SK-N-SH (cell line): ENCODE measurements around the gene MAGEA9B.

Experiments used
- CTCF ChIP-seq: fragments of 200-600 bp; sonication (generic); IDR thresholded peaks from 2 replicates; pipeline ENCODE4 v1.6.1; 2017; ENCODE audit warnings: antibody characterized with exemption, mild to moderate bottlenecking, moderate library complexity
- EZH2phosphoT487 ChIP-seq: fragments of 200-600 bp; sonication (generic); IDR thresholded peaks from 2 replicates; pipeline ENCODE4 v1.6.1; 2017; ENCODE audit warnings: low read depth, mixed run types, mild to moderate bottlenecking, antibody characterized with exemption, moderate library complexity, borderline replicate concordance
- FOXJ3 ChIP-seq: sonication (generic); formaldehyde crosslinking; IDR thresholded peaks from 2 replicates; pipeline ENCODE4 v1.5.1; 2020; ENCODE audit warnings: mild to moderate bottlenecking, missing genetic modification reagents
- FOXM1 ChIP-seq: IDR thresholded peaks from 2 replicates; pipeline ENCODE4 v1.4.0; 2012; ENCODE audit warnings: low read depth, mild to moderate bottlenecking
- MAX ChIP-seq: IDR thresholded peaks from 2 replicates; pipeline ENCODE4 v1.4.0; 2012; ENCODE audit warnings: low read depth
- MXI1 ChIP-seq: IDR thresholded peaks from 2 replicates; pipeline ENCODE4 v1.6.1; 2012; ENCODE audit warnings: mild to moderate bottlenecking, low read depth, low read length, improper control_type of control experiment
- POLR2AphosphoS5 ChIP-seq: IDR thresholded peaks from 2 replicates; pipeline ENCODE4 v1.6.1; 2012; ENCODE audit warnings: low read depth, low read length
- RCOR1 ChIP-seq: fragments of 150-350 bp; IDR thresholded peaks from 2 replicates; pipeline ENCODE4 v1.6.1; 2017; ENCODE audit warnings: antibody characterized with exemption, low read length
- SIN3A ChIP-seq: IDR thresholded peaks from 2 replicates; pipeline ENCODE4 v1.6.1; 2012; ENCODE audit warnings: low read depth, mild to moderate bottlenecking, low read length, moderate library complexity, borderline replicate concordance
- TF ChIP-seq, protein P1 (sequence below): fragments of 150-350 bp; IDR thresholded peaks from 2 replicates; pipeline ENCODE4 v1.6.1; 2017; ENCODE audit warnings: antibody characterized with exemption, low read length, low read depth, borderline replicate concordance

GRCh38 chrX:149540621-149541520 lies 46.4 kb downstream of the MAGEA9B start, which contains the start of gene EOLA1:
- 0 out of 2 replicates have a peak, but pooled peaks have one; percentile 17 for TF ChIP-seq POLR2AphosphoS5
- peak; percentile 25 for TF ChIP-seq MXI1
- no peak for TF ChIP-seq CTCF
- TF ChIP-seq, protein P1, sequence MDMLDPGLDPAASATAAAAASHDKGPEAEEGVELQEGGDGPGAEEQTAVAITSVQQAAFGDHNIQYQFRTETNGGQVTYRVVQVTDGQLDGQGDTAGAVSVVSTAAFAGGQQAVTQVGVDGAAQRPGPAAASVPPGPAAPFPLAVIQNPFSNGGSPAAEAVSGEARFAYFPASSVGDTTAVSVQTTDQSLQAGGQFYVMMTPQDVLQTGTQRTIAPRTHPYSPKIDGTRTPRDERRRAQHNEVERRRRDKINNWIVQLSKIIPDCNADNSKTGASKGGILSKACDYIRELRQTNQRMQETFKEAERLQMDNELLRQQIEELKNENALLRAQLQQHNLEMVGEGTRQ, result no peak
- TF ChIP-seq FOXM1, result no peak
- TF ChIP-seq SIN3A, result no peak
- TF ChIP-seq RCOR1, result no peak
- no peak for TF ChIP-seq EZH2phosphoT487
- no peak for TF ChIP-seq MAX
- TF ChIP-seq FOXJ3 (CRISPR knock-in tag), result no peak
